ENCODE measurements around the gene UBE2D3. TPM values are rescaled to one million over a fixed set of nuclear protein-coding genes. Genes with fewer than 3 reads are reported as not detected.

The UBE2D3 gene
- total RNA-seq, 1 donor from 2014 or later, result 340 TPM

- Histone ChIP-seq H3K36me3 (ENCODE audit: insufficient read depth, low read length) (no peaks in the 10 kb centered on the region), H3K4me2 (ENCODE audit: low read length) (peak overlapping the region; percentile 100), H3K27me3 (ENCODE audit: insufficient read depth, low read length) (no peaks in the 10 kb centered on the region), H3K9ac (ENCODE audit: low read length) (peak overlapping the region; percentile 87), H4K20me1 (ENCODE audit: insufficient read depth, low read length) (peaks cover 6% of the 10 kb centered on the region), H3K9me3 (ENCODE audit: insufficient read depth, low read depth, low read length) (no peaks in the 10 kb centered on the region), H3K27ac (ENCODE audit: low read depth, low read length) (peak overlapping the region; percentile 54), H2AFZ (ENCODE audit: low read depth, low read length) (peak overlapping the region; percentile 99), H3K79me2 (ENCODE audit: insufficient read depth, low read length) (peaks cover 18% of the 10 kb centered on the region), H3K4me3 (ENCODE audit: insufficient read depth, low read depth, low read length) (peak overlapping the region; percentile 92), H3K4me1 (ENCODE audit: insufficient read depth, low read length) (peaks cover 6% of the 10 kb centered on the region)
- TF ChIP-seq EZH2 (IDR thresholded peaks at IDR 0.05; ENCODE audit: insufficient read depth, low read length), result no peak
- TF ChIP-seq, protein P1, sequence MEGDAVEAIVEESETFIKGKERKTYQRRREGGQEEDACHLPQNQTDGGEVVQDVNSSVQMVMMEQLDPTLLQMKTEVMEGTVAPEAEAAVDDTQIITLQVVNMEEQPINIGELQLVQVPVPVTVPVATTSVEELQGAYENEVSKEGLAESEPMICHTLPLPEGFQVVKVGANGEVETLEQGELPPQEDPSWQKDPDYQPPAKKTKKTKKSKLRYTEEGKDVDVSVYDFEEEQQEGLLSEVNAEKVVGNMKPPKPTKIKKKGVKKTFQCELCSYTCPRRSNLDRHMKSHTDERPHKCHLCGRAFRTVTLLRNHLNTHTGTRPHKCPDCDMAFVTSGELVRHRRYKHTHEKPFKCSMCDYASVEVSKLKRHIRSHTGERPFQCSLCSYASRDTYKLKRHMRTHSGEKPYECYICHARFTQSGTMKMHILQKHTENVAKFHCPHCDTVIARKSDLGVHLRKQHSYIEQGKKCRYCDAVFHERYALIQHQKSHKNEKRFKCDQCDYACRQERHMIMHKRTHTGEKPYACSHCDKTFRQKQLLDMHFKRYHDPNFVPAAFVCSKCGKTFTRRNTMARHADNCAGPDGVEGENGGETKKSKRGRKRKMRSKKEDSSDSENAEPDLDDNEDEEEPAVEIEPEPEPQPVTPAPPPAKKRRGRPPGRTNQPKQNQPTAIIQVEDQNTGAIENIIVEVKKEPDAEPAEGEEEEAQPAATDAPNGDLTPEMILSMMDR (IDR thresholded peaks at IDR 0.05; ENCODE audit: insufficient read depth, low read depth, low read length), result no peak
- peaks cover 1% of the 10 kb centered on the region for H3K36me3 Mint-ChIP-seq (ENCODE audit: low read depth, unreplicated experiment)
- peak; percentile 37 for FAIRE-seq
- DNase-seq (ENCODE audit: low read depth), result peak; percentile 65
- no peaks in the 10 kb centered on the region for H3K27me3 Mint-ChIP-seq (ENCODE audit: low read depth, unreplicated experiment)
- no peaks in the 10 kb centered on the region for H3K9me3 Mint-ChIP-seq (ENCODE audit: unreplicated experiment)
- peak overlapping the region; percentile 88 for H3K27ac Mint-ChIP-seq (ENCODE audit: unreplicated experiment)
- peaks cover 6% of the 10 kb centered on the region for H3K4me1 Mint-ChIP-seq (ENCODE audit: low read depth, unreplicated experiment)
- H3K4me3 Mint-ChIP-seq (ENCODE audit: unreplicated experiment), result peak overlapping the region; percentile 99
Observed at GRCh38 chr4:102759831-102760644, 67.3 kb downstream of the UBE2D3 start.

DNA sequence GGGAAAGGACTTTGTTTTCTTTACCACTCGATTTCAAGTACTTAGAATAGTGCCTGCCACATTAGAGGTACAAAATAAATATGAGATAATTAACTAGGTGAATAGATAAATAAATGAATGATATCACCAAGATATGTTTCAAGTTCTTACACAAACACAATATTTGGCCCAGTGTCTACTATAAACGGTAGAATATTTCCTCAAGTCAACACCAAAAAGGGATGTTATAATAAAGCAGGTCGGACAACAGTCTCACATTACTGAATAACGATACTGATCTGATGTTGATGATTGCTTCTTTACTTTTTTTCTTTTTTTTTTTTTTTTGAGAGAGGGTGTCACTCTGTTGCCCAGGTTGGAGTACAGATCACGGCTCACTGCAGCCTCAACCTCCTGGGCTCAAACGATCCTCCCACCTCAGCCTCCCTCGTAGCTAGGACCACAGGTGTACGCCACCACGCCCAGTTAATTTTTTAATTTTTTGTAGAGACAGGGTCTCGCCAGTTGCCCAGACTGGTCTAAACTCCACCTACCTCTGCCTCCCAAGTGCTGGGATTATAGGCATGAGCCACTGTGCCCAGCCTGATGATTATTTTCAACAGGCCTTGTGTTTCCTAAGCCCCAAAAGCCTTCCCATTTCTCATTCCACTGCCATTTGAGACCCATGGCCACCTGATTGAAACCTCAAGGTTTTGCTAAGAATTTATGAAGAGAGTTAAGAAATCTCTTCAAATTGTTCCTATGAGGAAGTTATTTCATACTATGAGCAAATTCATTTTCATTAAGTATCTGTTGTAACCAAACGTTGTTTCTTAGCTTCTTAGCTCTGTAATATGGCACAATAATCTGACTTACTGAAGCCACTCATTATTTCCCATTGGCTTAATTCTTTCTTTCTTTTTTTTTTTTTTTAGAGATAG is 68.8 kb downstream of the UBE2D3 start:
- no peaks in the 10 kb centered on the region for H3K9me3 Mint-ChIP-seq (ENCODE audit: unreplicated experiment)
- TF ChIP-seq, protein P1 (IDR thresholded peaks at IDR 0.05; ENCODE audit: insufficient read depth, low read depth, low read length), result no peak
- no peak for TF ChIP-seq EZH2 (IDR thresholded peaks at IDR 0.05; ENCODE audit: insufficient read depth, low read length)
- peaks cover 6% of the 10 kb centered on the region for H3K4me1 Mint-ChIP-seq (ENCODE audit: low read depth, unreplicated experiment)
- Histone ChIP-seq H3K9ac (ENCODE audit: low read length) (no peak overlapping the region), H2AFZ (ENCODE audit: low read depth, low read length) (no peak overlapping the region), H3K27me3 (ENCODE audit: insufficient read depth, low read length) (no peaks in the 10 kb centered on the region), H3K36me3 (ENCODE audit: insufficient read depth, low read length) (no peaks in the 10 kb centered on the region), H3K4me3 (ENCODE audit: insufficient read depth, low read depth, low read length) (no peak overlapping the region), H3K27ac (ENCODE audit: low read depth, low read length) (no peak overlapping the region), H3K79me2 (ENCODE audit: insufficient read depth, low read length) (peaks cover 18% of the 10 kb centered on the region), H3K4me1 (ENCODE audit: insufficient read depth, low read length) (peaks cover 6% of the 10 kb centered on the region), H4K20me1 (ENCODE audit: insufficient read depth, low read length) (peaks cover 6% of the 10 kb centered on the region), H3K9me3 (ENCODE audit: insufficient read depth, low read depth, low read length) (no peaks in the 10 kb centered on the region), H3K4me2 (ENCODE audit: low read length) (no peak overlapping the region)
- H3K4me3 Mint-ChIP-seq (ENCODE audit: unreplicated experiment), result peak overlapping the region; percentile 99
- FAIRE-seq (no peak), DNase-seq (ENCODE audit: low read depth) (no peak)
- H3K36me3 Mint-ChIP-seq (ENCODE audit: low read depth, unreplicated experiment), result peaks cover 4% of the 10 kb centered on the region
- peak overlapping the region; percentile 30 for H3K27ac Mint-ChIP-seq (ENCODE audit: unreplicated experiment)
- no peaks in the 10 kb centered on the region for H3K27me3 Mint-ChIP-seq (ENCODE audit: low read depth, unreplicated experiment)
